CD4-positive, alpha-beta T cell (primary cell): ENCODE results near the gene MBOAT2. TPM values are rescaled to one million over a fixed set of nuclear protein-coding genes. Genes with fewer than 3 reads are reported as not detected.

ENCODE experiments used
- ATAC-seq: fragments of 200-7000 bp; cut with Tn5 transposase; one replicate; pipeline ENCODE4 v1.10.0; 2022; ENCODE audit warnings: mild to moderate bottlenecking; ENCODE audit not compliant: poor library complexity
- CTCF ChIA-PET: fragments of 350-600 bp; sonication (Branson Sonifier 250); formaldehyde crosslinking; loops from one replicate; lab custom pipeline; 2021; ENCODE audit warnings: antibody characterized with exemption, inconsistent platforms; lab: Charles Lee
- POLR2A ChIA-PET: fragments of 350-600 bp; sonication (Branson Sonifier 250); formaldehyde crosslinking; loops from one replicate; lab custom pipeline; 2021; ENCODE audit warnings: antibody characterized with exemption, inconsistent platforms; lab: Charles Lee
- DNase-seq, 14 experiments: peaks; one replicate each; pipeline ENCODE4 v3.0.0-alpha.2; 2013 to 2020; ENCODE audit warnings: mixed read lengths in 2 of 14
- H3K27ac ChIP-seq, 2 donors: one replicate each; pipeline versions ENCODE4 v1.5.1 to v1.7.0; 2013; ENCODE audit warnings: low read length in 2 of 2, low read depth in 1 of 2, mild to moderate bottlenecking in 1 of 2
- H3K27me3 ChIP-seq, 2 experiments: 1 replicate in 1 of 2; 2 replicates in 1 of 2; pipeline versions ENCODE4 v1.6.1 to v1.7.0; 2013; ENCODE audit warnings: low read length in 2 of 2, control low read depth in 1 of 2, mild to moderate bottlenecking in 1 of 2, moderate library complexity in 1 of 2; ENCODE audit not compliant: insufficient read depth in 2 of 2, control insufficient read depth in 1 of 2
- H3K36me3 ChIP-seq: one replicate; pipeline ENCODE4 v1.6.1; 2013; ENCODE audit warnings: low read length, control low read depth; ENCODE audit not compliant: insufficient read depth
- H3K4me1 ChIP-seq: one replicate; pipeline ENCODE4 v1.6.1; 2013; ENCODE audit warnings: low read length, control low read depth; ENCODE audit not compliant: insufficient read depth
- H3K4me3 ChIP-seq: one replicate; pipeline ENCODE4 v1.5.1; 2013; ENCODE audit warnings: mild to moderate bottlenecking, low read length, moderate library complexity
- H3K9me3 ChIP-seq, 2 experiments: 1 replicate in 1 of 2; 2 replicates in 1 of 2; pipeline versions ENCODE4 v1.6.1 to v1.7.0; 2013; ENCODE audit warnings: low read length in 2 of 2, mild to moderate bottlenecking in 2 of 2, control low read depth in 1 of 2, moderate library complexity in 1 of 2; ENCODE audit not compliant: control insufficient read depth in 1 of 2, insufficient read depth in 1 of 2
- H3K27ac Mint-ChIP-seq: one replicate; pipeline ENCODE4 v1.8.0; 2020; ENCODE audit warnings: mixed read lengths
- H3K27me3 Mint-ChIP-seq: one replicate; pipeline ENCODE4 v1.8.0; 2021; ENCODE audit warnings: mixed read lengths
- H3K36me3 Mint-ChIP-seq: one replicate; pipeline ENCODE4 v1.8.0; 2021; ENCODE audit warnings: low read depth, mixed read lengths
- H3K4me1 Mint-ChIP-seq: one replicate; pipeline ENCODE4 v1.8.0; 2021; ENCODE audit warnings: low read depth, mixed read lengths
- H3K4me3 Mint-ChIP-seq: one replicate; pipeline ENCODE4 v1.8.0; 2020; ENCODE audit warnings: mild to moderate bottlenecking, mixed read lengths
- H3K9me3 Mint-ChIP-seq: one replicate; pipeline ENCODE4 v1.8.0; 2020; ENCODE audit warnings: mixed read lengths
- intact Hi-C, 2 experiments: fragments of 100-400 bp; cut with DNase I in 1 of 2; cut with micrococcal nuclease in 1 of 2; formaldehyde crosslinking; loops; one replicate each; pipeline versions ENCODE4 v1.15.1 to v1.9.0; 2023 to 2025; cut with DNase I, micrococcal nuclease
- total RNA-seq, 174 experiments: library from RNA in 2 of 174; stranded (reverse) in 2 of 174; gene quantifications; one replicate each; pipeline ENCODE4 v1.2.3 and lab custom pipeline; 2021 to 2026
- TF ChIP-seq, protein P1 (sequence below): fragments of 200-600 bp; IDR thresholded peaks from one replicate; pipeline ENCODE4 v1.8.0; 2022; ENCODE audit warnings: antibody characterized with exemption, mild to moderate bottlenecking

Gene MBOAT2
- total RNA-seq, 2 experiments from 2014 or later: 1.9 to 2.0 TPM

DNA sequence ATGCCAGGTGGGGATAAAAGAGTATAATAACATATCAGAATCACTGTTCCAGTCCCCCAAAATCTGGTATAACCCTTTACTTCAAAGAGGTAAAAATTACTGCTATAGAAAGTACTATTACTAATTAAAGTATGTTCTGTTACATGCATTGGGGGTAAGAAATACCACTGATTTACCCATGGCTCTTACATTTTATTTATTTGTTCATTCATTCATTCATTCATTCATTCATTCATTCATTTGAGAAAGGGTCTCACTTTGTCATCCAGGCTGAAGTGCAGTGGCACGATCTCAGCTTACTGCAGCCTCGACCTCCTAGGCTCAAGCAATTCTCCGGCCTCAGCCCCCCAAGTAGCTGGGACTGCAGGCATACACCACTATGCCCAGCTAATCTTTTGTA, 74.4 kb downstream of the MBOAT2 start:
- Histone ChIP-seq H3K4me3 (no peak overlapping the region), H3K9me3 (no peaks in the 10 kb centered on the region), H3K36me3 (no peaks in the 10 kb centered on the region), H3K4me1 (no peaks in the 10 kb centered on the region), H3K27me3 (no peaks in the 10 kb centered on the region), H3K27ac (no peak overlapping the region)
- CTCF ChIA-PET: no interaction called here
- H3K9me3 Mint-ChIP-seq: no peaks in the 10 kb centered on the region
- intact Hi-C loops: no loop called here
- no peaks in the 10 kb centered on the region for H3K36me3 Mint-ChIP-seq
- H3K27ac Mint-ChIP-seq: no peak overlapping the region
- no peaks in the 10 kb centered on the region for H3K4me1 Mint-ChIP-seq
- no peak for DNase-seq
- no peak for ATAC-seq
- no peaks in the 10 kb centered on the region for H3K27me3 Mint-ChIP-seq
- POLR2A ChIA-PET: no interaction called here
- TF ChIP-seq, protein P1, sequence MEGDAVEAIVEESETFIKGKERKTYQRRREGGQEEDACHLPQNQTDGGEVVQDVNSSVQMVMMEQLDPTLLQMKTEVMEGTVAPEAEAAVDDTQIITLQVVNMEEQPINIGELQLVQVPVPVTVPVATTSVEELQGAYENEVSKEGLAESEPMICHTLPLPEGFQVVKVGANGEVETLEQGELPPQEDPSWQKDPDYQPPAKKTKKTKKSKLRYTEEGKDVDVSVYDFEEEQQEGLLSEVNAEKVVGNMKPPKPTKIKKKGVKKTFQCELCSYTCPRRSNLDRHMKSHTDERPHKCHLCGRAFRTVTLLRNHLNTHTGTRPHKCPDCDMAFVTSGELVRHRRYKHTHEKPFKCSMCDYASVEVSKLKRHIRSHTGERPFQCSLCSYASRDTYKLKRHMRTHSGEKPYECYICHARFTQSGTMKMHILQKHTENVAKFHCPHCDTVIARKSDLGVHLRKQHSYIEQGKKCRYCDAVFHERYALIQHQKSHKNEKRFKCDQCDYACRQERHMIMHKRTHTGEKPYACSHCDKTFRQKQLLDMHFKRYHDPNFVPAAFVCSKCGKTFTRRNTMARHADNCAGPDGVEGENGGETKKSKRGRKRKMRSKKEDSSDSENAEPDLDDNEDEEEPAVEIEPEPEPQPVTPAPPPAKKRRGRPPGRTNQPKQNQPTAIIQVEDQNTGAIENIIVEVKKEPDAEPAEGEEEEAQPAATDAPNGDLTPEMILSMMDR: no peak
- no peak overlapping the region for H3K4me3 Mint-ChIP-seq

DNA sequence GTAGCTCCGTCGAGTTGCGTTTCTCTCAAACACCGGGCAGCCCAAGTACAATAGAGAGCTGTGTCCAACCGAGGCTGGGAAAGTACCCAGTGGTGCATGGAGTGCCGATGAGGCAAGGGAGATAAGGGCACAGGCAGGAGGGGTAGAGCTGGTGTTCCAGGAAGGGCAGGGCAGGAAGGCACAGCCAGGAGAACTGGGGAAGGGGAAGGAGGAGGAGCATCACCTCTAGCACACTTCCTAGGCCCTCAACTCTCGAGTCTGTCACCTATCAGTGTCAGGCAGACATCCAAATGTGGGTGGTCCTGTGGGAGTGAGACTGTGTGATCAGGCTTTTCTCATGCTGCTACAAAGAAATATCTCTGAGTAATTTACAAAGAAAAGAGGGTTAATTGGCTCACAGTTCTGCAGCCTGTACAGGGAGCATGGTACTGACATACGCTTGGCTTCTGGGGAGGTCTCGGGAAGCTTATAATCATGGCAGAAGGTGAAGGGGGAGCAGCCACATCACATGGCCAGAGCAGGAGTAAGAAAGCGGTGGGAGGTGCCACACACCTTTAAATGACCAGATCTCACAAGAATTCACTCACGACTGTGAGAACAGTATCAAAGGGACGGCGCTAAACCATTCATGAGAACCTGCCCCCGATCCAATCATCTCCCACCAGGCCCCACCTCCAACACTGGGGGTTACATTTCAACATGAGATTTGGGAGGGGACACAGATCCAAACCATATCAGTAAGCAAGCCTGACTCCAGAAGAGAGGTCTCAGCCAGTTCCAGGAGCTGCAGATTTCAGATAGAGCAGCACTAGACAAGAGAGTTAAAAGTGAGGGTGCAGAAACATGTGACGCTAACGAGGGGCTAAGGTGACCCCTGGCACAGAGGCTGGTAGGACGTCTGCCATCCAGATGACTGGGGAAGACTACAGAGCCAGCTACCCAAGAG, 75.7 kb downstream of the MBOAT2 start:
- Histone ChIP-seq H3K36me3 (no peaks in the 10 kb centered on the region), H3K27me3 (no peaks in the 10 kb centered on the region), H3K9me3 (no peaks in the 10 kb centered on the region), H3K4me1 (no peaks in the 10 kb centered on the region), H3K27ac (no peak overlapping the region), H3K4me3 (no peak overlapping the region)
- DNase-seq (no peak), ATAC-seq (no peak)
- TF ChIP-seq, protein P1: no peak
- POLR2A ChIA-PET: no interaction called here
- no peaks in the 10 kb centered on the region for H3K4me1 Mint-ChIP-seq
- intact Hi-C loops: no loop called here
- H3K36me3 Mint-ChIP-seq: no peaks in the 10 kb centered on the region
- H3K27ac Mint-ChIP-seq: no peak overlapping the region
- no peaks in the 10 kb centered on the region for H3K9me3 Mint-ChIP-seq
- no peaks in the 10 kb centered on the region for H3K27me3 Mint-ChIP-seq
- CTCF ChIA-PET: no interaction called here
- H3K4me3 Mint-ChIP-seq: no peak overlapping the region

DNA sequence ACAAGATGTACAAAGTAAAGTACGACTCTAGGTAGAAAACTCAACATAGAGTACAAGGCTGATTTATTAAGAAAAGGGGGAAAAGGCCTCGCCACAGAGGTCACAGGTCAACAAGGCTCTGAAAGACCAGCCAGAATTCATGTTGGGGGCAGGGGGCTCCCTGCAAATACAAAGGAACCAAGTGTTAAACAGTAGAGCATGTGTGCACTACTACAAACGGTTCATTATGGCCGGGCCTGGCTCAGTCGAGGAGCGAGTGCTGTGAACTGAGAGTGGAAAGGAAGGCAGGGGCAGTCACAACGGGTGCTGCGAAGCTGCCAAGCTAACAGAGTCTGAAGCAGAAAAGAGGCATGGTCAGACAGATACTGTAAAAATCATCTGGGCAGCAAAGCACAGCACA, 77.1 kb downstream of the MBOAT2 start:
- Mint-ChIP-seq H3K9me3 (no peaks in the 10 kb centered on the region), H3K27me3 (no peaks in the 10 kb centered on the region), H3K4me3 (no peak overlapping the region), H3K4me1 (no peaks in the 10 kb centered on the region), H3K36me3 (no peaks in the 10 kb centered on the region), H3K27ac (no peak overlapping the region)
- no peaks in the 10 kb centered on the region for H3K27me3 ChIP-seq
- H3K4me3 ChIP-seq: no peak overlapping the region
- intact Hi-C loops: no loop called here
- no peaks in the 10 kb centered on the region for H3K9me3 ChIP-seq
- ChIA-PET CTCF (no interaction called here), POLR2A (no interaction called here)
- no peaks in the 10 kb centered on the region for H3K4me1 ChIP-seq
- ATAC-seq: no peak
- no peak overlapping the region for H3K27ac ChIP-seq
- no peaks in the 10 kb centered on the region for H3K36me3 ChIP-seq
- DNase-seq: no peak
- TF ChIP-seq, protein P1: no peak
